Activated naive CD8-positive, alpha-beta T cell treated with anti-CD3 and anti-CD28 coated beads, Interleukin-2, amount 50 U/mL, for 24 hours (primary cell): Measurements from ENCODE around the gene CDK5.
"Not testable (repeated sequence)": the region's sequence is repeated elsewhere in the genome, so short reads cannot be mapped to it uniquely, and the experiment has no call there.

ENCODE experiments used
- ATAC-seq: fragments of 150-1000 bp; cut with Tn5 transposase; one replicate; pipeline ENCODE4 v1.10.0; 2021
- DNase-seq: peaks from one replicate; pipeline ENCODE4 v3.0.0; 2021
- H3K27ac Mint-ChIP-seq: one replicate; pipeline ENCODE4 v1.8.0; 2021; ENCODE audit warnings: mild to moderate bottlenecking, mixed read lengths
- H3K27me3 Mint-ChIP-seq: one replicate; pipeline ENCODE4 v1.8.0; 2021; ENCODE audit warnings: mixed read lengths
- H3K36me3 Mint-ChIP-seq: one replicate; pipeline ENCODE4 v1.8.0; 2021; ENCODE audit warnings: low read depth, mixed read lengths
- H3K4me1 Mint-ChIP-seq: one replicate; pipeline ENCODE4 v1.8.0; 2021; ENCODE audit warnings: mixed read lengths
- H3K4me3 Mint-ChIP-seq: one replicate; pipeline ENCODE4 v1.8.0; 2021; ENCODE audit warnings: mild to moderate bottlenecking, moderate library complexity, mixed read lengths
- H3K9me3 Mint-ChIP-seq: one replicate; pipeline ENCODE4 v1.8.0; 2021; ENCODE audit warnings: mixed read lengths

Gene CDK5

GRCh38 chr7:151028948-151029501, 28.7 kb downstream of the CDK5 start:
- peak overlapping the region; percentile 98 for H3K4me3 Mint-ChIP-seq
- H3K36me3 Mint-ChIP-seq = peaks cover 8% of the 10 kb centered on the region
- ATAC-seq = no peak
- no peak for DNase-seq
- H3K27ac Mint-ChIP-seq = peak overlapping the region; percentile 96
- peaks cover 23% of the 10 kb centered on the region for H3K4me1 Mint-ChIP-seq
- H3K9me3 Mint-ChIP-seq = no peaks in the 10 kb centered on the region
- H3K27me3 Mint-ChIP-seq = no peaks in the 10 kb centered on the region

- H3K4me1 Mint-ChIP-seq = peaks cover 23% of the 10 kb centered on the region
- peaks cover 8% of the 10 kb centered on the region for H3K36me3 Mint-ChIP-seq
- no peaks in the 10 kb centered on the region for H3K27me3 Mint-ChIP-seq
- peak within 1 kb of the TSS; percentile 96 for H3K27ac Mint-ChIP-seq
- H3K4me3 Mint-ChIP-seq = peak within 1 kb of the TSS; percentile 98
- no peaks in the 10 kb centered on the region for H3K9me3 Mint-ChIP-seq
- ATAC-seq (peak; percentile 95), DNase-seq (peak; percentile 95)
Measured at GRCh38 chr7:151028131-151028947, 29.4 kb downstream of the CDK5 start, which contains the start of gene ABCB8. ABCB8 (plus strand) TSS chr7:151028450; CDS start chr7:151028516, 66 bp downstream.

- not testable (repeated sequence) for DNase-seq
- H3K4me3 Mint-ChIP-seq = peak overlapping the region; percentile 98
Measured at GRCh38 chr7:151027728-151028130, 30.0 kb downstream of the CDK5 start.

GRCh38 chr7:151026771-151027727, 30.6 kb downstream of the CDK5 start:
- not testable (repeated sequence) for H3K9me3 Mint-ChIP-seq, H3K36me3 Mint-ChIP-seq, DNase-seq, H3K27me3 Mint-ChIP-seq, ATAC-seq
- Mint-ChIP-seq H3K4me1 (peaks cover 23% of the 10 kb centered on the region), H3K4me3 (peak overlapping the region; percentile 98), H3K27ac (peak overlapping the region; percentile 96)

More at GRCh38 chr7:151027728-151028130, 30.0 kb downstream of the CDK5 start:
- Mint-ChIP-seq H3K27ac (peak overlapping the region; percentile 96), H3K4me1 (peaks cover 23% of the 10 kb centered on the region)
- not testable (repeated sequence) for ATAC-seq, H3K9me3 Mint-ChIP-seq, H3K36me3 Mint-ChIP-seq, H3K27me3 Mint-ChIP-seq

GRCh38 chr7:151025924-151026671, 31.6 kb downstream of the CDK5 start:
- Mint-ChIP-seq H3K36me3 (peaks cover 4% of the 10 kb centered on the region), H3K9me3 (no peaks in the 10 kb centered on the region), H3K4me3 (no peak overlapping the region), H3K4me1 (peaks cover 23% of the 10 kb centered on the region), H3K27ac (no peak overlapping the region), H3K27me3 (peaks cover 6% of the 10 kb centered on the region)
- no peak for ATAC-seq
- DNase-seq = no peak

- peaks cover 20% of the 10 kb centered on the region for H3K4me1 Mint-ChIP-seq
- H3K9me3 Mint-ChIP-seq = no peaks in the 10 kb centered on the region
- no peak within 1 kb of the TSS for H3K4me3 Mint-ChIP-seq
- DNase-seq = no peak
- peaks cover 2% of the 10 kb centered on the region for H3K36me3 Mint-ChIP-seq
- H3K27me3 Mint-ChIP-seq = peaks cover 19% of the 10 kb centered on the region
- no peak for ATAC-seq
- peak within 1 kb of the TSS; percentile 4 for H3K27ac Mint-ChIP-seq
Measured at GRCh38 chr7:151024435-151025056, 33.2 kb downstream of the CDK5 start, which contains the start of gene ATG9B. ATG9B (minus strand) TSS chr7:151024494; CDS start chr7:151024423, 71 bp downstream.

- Mint-ChIP-seq H3K4me3 (no peak overlapping the region), H3K27me3 (peaks cover 24% of the 10 kb centered on the region), H3K27ac (no peak overlapping the region), H3K36me3 (no peaks in the 10 kb centered on the region), H3K9me3 (no peaks in the 10 kb centered on the region), H3K4me1 (peaks cover 20% of the 10 kb centered on the region)
- ATAC-seq (no peak), DNase-seq (no peak)
Measured at GRCh38 chr7:151023232-151023631, 34.5 kb downstream of the CDK5 start.

GRCh38 chr7:151020231-151020630, 37.5 kb downstream of the CDK5 start:
- H3K4me3 Mint-ChIP-seq = no peak overlapping the region
- H3K27ac Mint-ChIP-seq = no peak overlapping the region
- ATAC-seq = no peak
- DNase-seq = no peak
- peaks cover 27% of the 10 kb centered on the region for H3K27me3 Mint-ChIP-seq
- H3K9me3 Mint-ChIP-seq = no peaks in the 10 kb centered on the region
- H3K4me1 Mint-ChIP-seq = peaks cover 34% of the 10 kb centered on the region
- H3K36me3 Mint-ChIP-seq = peaks cover 5% of the 10 kb centered on the region

GRCh38 chr7:151019130-151019447, 38.6 kb downstream of the CDK5 start:
- DNase-seq (no peak), ATAC-seq (no peak)
- Mint-ChIP-seq H3K36me3 (peaks cover 10% of the 10 kb centered on the region), H3K27me3 (peaks cover 27% of the 10 kb centered on the region), H3K9me3 (no peaks in the 10 kb centered on the region), H3K27ac (no peak overlapping the region), H3K4me3 (peak overlapping the region; percentile 40), H3K4me1 (peaks cover 45% of the 10 kb centered on the region)

- Mint-ChIP-seq H3K4me1 (peaks cover 50% of the 10 kb centered on the region), H3K36me3 (peaks cover 10% of the 10 kb centered on the region), H3K4me3 (peak overlapping the region; percentile 78), H3K9me3 (no peaks in the 10 kb centered on the region), H3K27me3 (peaks cover 27% of the 10 kb centered on the region), H3K27ac (peak overlapping the region; percentile 83)
- no peak for DNase-seq
- ATAC-seq = peak; percentile 45
Measured at GRCh38 chr7:151018421-151019129, 39.1 kb downstream of the CDK5 start.

GRCh38 chr7:151017953-151018420, 39.7 kb downstream of the CDK5 start:
- H3K27ac Mint-ChIP-seq = peak overlapping the region; percentile 83
- DNase-seq (peak; percentile 91), ATAC-seq (peak; percentile 71)
- H3K36me3 Mint-ChIP-seq = peaks cover 10% of the 10 kb centered on the region
- no peaks in the 10 kb centered on the region for H3K9me3 Mint-ChIP-seq
- H3K4me3 Mint-ChIP-seq = peak overlapping the region; percentile 78
- H3K27me3 Mint-ChIP-seq = peaks cover 27% of the 10 kb centered on the region
- peaks cover 50% of the 10 kb centered on the region for H3K4me1 Mint-ChIP-seq

GRCh38 chr7:151017370-151017952, 40.2 kb downstream of the CDK5 start:
- H3K4me1 Mint-ChIP-seq = peaks cover 53% of the 10 kb centered on the region
- H3K9me3 Mint-ChIP-seq = no peaks in the 10 kb centered on the region
- peaks cover 10% of the 10 kb centered on the region for H3K36me3 Mint-ChIP-seq
- DNase-seq = no peak
- no peak for ATAC-seq
- peak overlapping the region; percentile 78 for H3K4me3 Mint-ChIP-seq
- H3K27ac Mint-ChIP-seq = peak overlapping the region; percentile 83
- peaks cover 27% of the 10 kb centered on the region for H3K27me3 Mint-ChIP-seq
